ENCODE data around the gene MAML3.

DNA sequence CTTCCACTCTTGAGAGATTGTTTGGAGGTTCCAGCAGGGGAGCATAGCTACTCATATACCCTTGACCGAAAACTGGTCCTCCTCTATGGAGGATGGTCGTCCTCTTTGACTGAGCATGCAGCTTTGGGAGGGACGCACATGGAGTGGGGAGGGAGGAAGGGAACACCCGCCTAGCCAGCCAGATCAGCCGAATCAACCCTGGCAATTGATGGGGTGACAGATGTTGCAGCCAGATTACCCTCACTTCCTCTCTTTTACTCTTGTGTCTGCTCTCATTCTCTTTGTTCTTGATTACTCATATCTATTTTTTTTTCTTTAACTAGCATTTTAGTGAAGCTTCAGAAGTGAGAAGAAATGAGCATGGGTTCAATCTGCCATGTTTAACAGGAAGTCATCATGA lies 468.8 kb downstream of the MAML3 start:
- TF ChIP-seq, protein P1, sequence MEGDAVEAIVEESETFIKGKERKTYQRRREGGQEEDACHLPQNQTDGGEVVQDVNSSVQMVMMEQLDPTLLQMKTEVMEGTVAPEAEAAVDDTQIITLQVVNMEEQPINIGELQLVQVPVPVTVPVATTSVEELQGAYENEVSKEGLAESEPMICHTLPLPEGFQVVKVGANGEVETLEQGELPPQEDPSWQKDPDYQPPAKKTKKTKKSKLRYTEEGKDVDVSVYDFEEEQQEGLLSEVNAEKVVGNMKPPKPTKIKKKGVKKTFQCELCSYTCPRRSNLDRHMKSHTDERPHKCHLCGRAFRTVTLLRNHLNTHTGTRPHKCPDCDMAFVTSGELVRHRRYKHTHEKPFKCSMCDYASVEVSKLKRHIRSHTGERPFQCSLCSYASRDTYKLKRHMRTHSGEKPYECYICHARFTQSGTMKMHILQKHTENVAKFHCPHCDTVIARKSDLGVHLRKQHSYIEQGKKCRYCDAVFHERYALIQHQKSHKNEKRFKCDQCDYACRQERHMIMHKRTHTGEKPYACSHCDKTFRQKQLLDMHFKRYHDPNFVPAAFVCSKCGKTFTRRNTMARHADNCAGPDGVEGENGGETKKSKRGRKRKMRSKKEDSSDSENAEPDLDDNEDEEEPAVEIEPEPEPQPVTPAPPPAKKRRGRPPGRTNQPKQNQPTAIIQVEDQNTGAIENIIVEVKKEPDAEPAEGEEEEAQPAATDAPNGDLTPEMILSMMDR (conservative IDR thresholded peaks at IDR 0.05; ENCODE audit: low read depth in 2 of 2), result no peak
- no peak for TF ChIP-seq JUNB (IDR thresholded peaks at IDR 0.05; ENCODE audit: unreplicated experiment)
- TF ChIP-seq EZH2phosphoT487 (IDR thresholded peaks at IDR 0.05; ENCODE audit: unreplicated experiment), result no peak
- TF ChIP-seq, protein P2, sequence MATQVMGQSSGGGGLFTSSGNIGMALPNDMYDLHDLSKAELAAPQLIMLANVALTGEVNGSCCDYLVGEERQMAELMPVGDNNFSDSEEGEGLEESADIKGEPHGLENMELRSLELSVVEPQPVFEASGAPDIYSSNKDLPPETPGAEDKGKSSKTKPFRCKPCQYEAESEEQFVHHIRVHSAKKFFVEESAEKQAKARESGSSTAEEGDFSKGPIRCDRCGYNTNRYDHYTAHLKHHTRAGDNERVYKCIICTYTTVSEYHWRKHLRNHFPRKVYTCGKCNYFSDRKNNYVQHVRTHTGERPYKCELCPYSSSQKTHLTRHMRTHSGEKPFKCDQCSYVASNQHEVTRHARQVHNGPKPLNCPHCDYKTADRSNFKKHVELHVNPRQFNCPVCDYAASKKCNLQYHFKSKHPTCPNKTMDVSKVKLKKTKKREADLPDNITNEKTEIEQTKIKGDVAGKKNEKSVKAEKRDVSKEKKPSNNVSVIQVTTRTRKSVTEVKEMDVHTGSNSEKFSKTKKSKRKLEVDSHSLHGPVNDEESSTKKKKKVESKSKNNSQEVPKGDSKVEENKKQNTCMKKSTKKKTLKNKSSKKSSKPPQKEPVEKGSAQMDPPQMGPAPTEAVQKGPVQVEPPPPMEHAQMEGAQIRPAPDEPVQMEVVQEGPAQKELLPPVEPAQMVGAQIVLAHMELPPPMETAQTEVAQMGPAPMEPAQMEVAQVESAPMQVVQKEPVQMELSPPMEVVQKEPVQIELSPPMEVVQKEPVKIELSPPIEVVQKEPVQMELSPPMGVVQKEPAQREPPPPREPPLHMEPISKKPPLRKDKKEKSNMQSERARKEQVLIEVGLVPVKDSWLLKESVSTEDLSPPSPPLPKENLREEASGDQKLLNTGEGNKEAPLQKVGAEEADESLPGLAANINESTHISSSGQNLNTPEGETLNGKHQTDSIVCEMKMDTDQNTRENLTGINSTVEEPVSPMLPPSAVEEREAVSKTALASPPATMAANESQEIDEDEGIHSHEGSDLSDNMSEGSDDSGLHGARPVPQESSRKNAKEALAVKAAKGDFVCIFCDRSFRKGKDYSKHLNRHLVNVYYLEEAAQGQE (IDR thresholded peaks at IDR 0.05; ENCODE audit: unreplicated experiment), result no peak
- TF ChIP-seq EZH2 (IDR thresholded peaks at IDR 0.05; ENCODE audit: low read depth, unreplicated experiment), result no peak
- TF ChIP-seq CREB1 (CRISPR knock-in tag; IDR thresholded peaks at IDR 0.05; ENCODE audit: low read depth), result no peak
- TF ChIP-seq ZNF114 (CRISPR knock-in tag; IDR thresholded peaks at IDR 0.05), result no peak
- TF ChIP-seq POLR2AphosphoS5 (IDR thresholded peaks at IDR 0.05; ENCODE audit: low read depth), result no peak
- no peak for TF ChIP-seq NANOG (IDR thresholded peaks at IDR 0.05; ENCODE audit: borderline replicate concordance)
- TF ChIP-seq ZNF331 (CRISPR knock-in tag; IDR thresholded peaks at IDR 0.05; ENCODE audit: low read depth), result no peak
- no peak for TF ChIP-seq STAT1 (IDR thresholded peaks at IDR 0.05; ENCODE audit: unreplicated experiment)
- TF ChIP-seq ETS1 (IDR thresholded peaks at IDR 0.05), result no peak
